ENCODE measurements around the gene SLC8A1. TPM values are rescaled to one million over a fixed set of nuclear protein-coding genes. Genes with fewer than 3 reads are reported as not detected.

Gene SLC8A1
- total RNA-seq, 1 donor = 82.9 TPM

DNA sequence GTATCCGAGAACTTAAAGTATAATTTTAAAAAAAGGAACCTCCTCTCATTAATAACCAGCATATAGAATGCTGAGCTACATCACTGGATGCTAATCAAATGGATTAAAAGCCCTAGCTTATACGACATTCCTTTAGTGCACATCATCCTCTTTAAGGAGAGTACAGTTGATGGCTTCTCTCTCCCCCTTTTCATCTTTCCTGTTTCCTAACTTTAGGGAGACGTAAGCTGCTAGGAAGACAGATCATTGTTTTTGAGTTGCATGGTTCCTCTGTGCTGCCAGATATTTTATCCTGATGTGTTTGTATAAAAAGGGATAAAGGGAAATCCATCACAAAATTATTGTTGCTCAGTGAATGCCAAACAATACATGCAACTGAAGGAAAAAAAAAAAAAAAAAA is 94.2 kb downstream of the SLC8A1 start:
- Histone ChIP-seq H3K4me2 (ENCODE audit: insufficient read depth, low read length) (no peak overlapping the region), H3K36me3 (ENCODE audit: insufficient read depth, low read length) (no peaks in the 10 kb centered on the region), H3K4me1 (ENCODE audit: insufficient read depth, low read length) (peaks cover 22% of the 10 kb centered on the region), H3K79me2 (ENCODE audit: insufficient read depth, low read length) (peaks cover 17% of the 10 kb centered on the region), H3K27me3 (ENCODE audit: insufficient read depth, low read length) (no peaks in the 10 kb centered on the region), H4K20me1 (ENCODE audit: insufficient read depth, low read length) (no peaks in the 10 kb centered on the region), H3K9me3 (ENCODE audit: low read depth, low read length) (no peaks in the 10 kb centered on the region), H3K4me3 (ENCODE audit: insufficient read depth, low read length) (no peak overlapping the region), H2AFZ (ENCODE audit: low read length) (no peak overlapping the region), H3K27ac (ENCODE audit: low read depth, low read length) (no peak overlapping the region)
- TF ChIP-seq CTCF (IDR thresholded peaks at IDR 0.05; ENCODE audit: extremely low read depth, low read depth, low read length) = no peak
- no peak for DNase-seq (ENCODE audit: insufficient read length, low spot score, missing footprints)

DNA sequence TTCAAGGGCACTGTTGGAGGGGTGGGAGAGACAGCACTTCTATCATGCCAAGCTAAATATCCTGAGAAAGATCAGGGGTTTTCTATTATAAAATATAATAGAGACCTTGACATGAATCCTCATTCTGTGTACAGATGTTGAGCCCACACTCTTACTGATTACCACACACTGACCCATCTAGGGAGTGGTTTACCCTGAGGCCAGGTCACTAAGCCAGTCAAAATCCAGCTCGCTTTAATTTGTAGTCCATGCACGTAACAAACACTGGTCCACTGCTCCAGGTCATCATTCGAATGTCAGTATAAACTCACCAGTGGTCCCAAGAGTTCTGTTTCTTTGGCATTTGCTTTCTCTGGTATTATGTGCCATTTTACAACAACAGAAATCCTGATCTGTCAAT is 96.4 kb downstream of the SLC8A1 start:
- TF ChIP-seq CTCF (IDR thresholded peaks at IDR 0.05; ENCODE audit: extremely low read depth, low read depth, low read length) = no peak
- H3K36me3 ChIP-seq (ENCODE audit: insufficient read depth, low read length) = no peaks in the 10 kb centered on the region
- no peak overlapping the region for H3K27ac ChIP-seq (ENCODE audit: low read depth, low read length)
- peaks cover 31% of the 10 kb centered on the region for H3K4me1 ChIP-seq (ENCODE audit: insufficient read depth, low read length)
- H3K4me2 ChIP-seq (ENCODE audit: insufficient read depth, low read length) = no peak overlapping the region
- no peak overlapping the region for H3K4me3 ChIP-seq (ENCODE audit: insufficient read depth, low read length)
- H3K27me3 ChIP-seq (ENCODE audit: insufficient read depth, low read length) = no peaks in the 10 kb centered on the region
- no peaks in the 10 kb centered on the region for H3K9me3 ChIP-seq (ENCODE audit: low read depth, low read length)
- no peaks in the 10 kb centered on the region for H4K20me1 ChIP-seq (ENCODE audit: insufficient read depth, low read length)
- H3K79me2 ChIP-seq (ENCODE audit: insufficient read depth, low read length) = peaks cover 18% of the 10 kb centered on the region
- no peak overlapping the region for H2AFZ ChIP-seq (ENCODE audit: low read length)
- DNase-seq (ENCODE audit: insufficient read length, low spot score, missing footprints) = no peak

- Histone ChIP-seq H3K4me2 (ENCODE audit: insufficient read depth, low read length) (no peak overlapping the region), H3K27ac (ENCODE audit: low read depth, low read length) (peak overlapping the region; percentile 50), H3K36me3 (ENCODE audit: insufficient read depth, low read length) (no peaks in the 10 kb centered on the region), H4K20me1 (ENCODE audit: insufficient read depth, low read length) (no peaks in the 10 kb centered on the region), H3K4me3 (ENCODE audit: insufficient read depth, low read length) (no peak overlapping the region), H3K79me2 (ENCODE audit: insufficient read depth, low read length) (peaks cover 15% of the 10 kb centered on the region), H2AFZ (ENCODE audit: low read length) (no peak overlapping the region), H3K9me3 (ENCODE audit: low read depth, low read length) (no peaks in the 10 kb centered on the region), H3K27me3 (ENCODE audit: insufficient read depth, low read length) (no peaks in the 10 kb centered on the region), H3K4me1 (ENCODE audit: insufficient read depth, low read length) (peaks cover 40% of the 10 kb centered on the region)
- no peak for TF ChIP-seq CTCF (IDR thresholded peaks at IDR 0.05; ENCODE audit: extremely low read depth, low read depth, low read length)
- DNase-seq (ENCODE audit: insufficient read length, low spot score, missing footprints) = no peak
Measured at GRCh38 chr2:40353231-40353630, 98.7 kb downstream of the SLC8A1 start.

DNA sequence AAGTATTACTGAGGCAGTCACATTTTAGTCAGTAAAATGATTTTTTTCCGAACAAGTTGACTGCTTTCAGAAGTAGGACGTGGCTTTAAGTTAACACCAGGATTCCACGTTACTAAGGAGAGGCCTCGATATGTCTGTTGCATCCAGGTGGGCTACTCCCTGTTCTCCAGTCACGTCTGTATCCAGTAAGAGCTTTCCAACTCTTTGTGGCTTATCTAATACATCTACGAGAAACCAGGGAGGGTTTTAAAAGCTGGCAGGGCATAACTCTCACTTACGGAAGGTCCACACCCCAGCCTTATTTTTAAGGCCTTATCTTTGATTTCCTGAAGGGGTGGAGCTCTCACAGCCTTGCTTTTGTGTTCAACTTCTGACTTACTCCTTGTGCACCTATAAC is 99.2 kb downstream of the SLC8A1 start:
- no peak overlapping the region for H3K4me3 ChIP-seq (ENCODE audit: insufficient read depth, low read length)
- no peak for TF ChIP-seq CTCF (IDR thresholded peaks at IDR 0.05; ENCODE audit: extremely low read depth, low read depth, low read length)
- H2AFZ ChIP-seq (ENCODE audit: low read length) = peak overlapping the region; percentile 2
- H3K27me3 ChIP-seq (ENCODE audit: insufficient read depth, low read length) = no peaks in the 10 kb centered on the region
- H3K27ac ChIP-seq (ENCODE audit: low read depth, low read length) = peak overlapping the region; percentile 50
- no peaks in the 10 kb centered on the region for H3K9me3 ChIP-seq (ENCODE audit: low read depth, low read length)
- no peak for DNase-seq (ENCODE audit: insufficient read length, low spot score, missing footprints)
- H3K79me2 ChIP-seq (ENCODE audit: insufficient read depth, low read length) = peaks cover 15% of the 10 kb centered on the region
- no peaks in the 10 kb centered on the region for H3K36me3 ChIP-seq (ENCODE audit: insufficient read depth, low read length)
- H4K20me1 ChIP-seq (ENCODE audit: insufficient read depth, low read length) = no peaks in the 10 kb centered on the region
- H3K4me2 ChIP-seq (ENCODE audit: insufficient read depth, low read length) = peak overlapping the region; percentile 15
- peaks cover 40% of the 10 kb centered on the region for H3K4me1 ChIP-seq (ENCODE audit: insufficient read depth, low read length)

All from osteoblast (primary cell).